WTC11 (cell line): ENCODE data around the gene KCNK18. TPM values are rescaled to one million over a fixed set of nuclear protein-coding genes. Genes with fewer than 3 reads are reported as not detected.

Experiments
- ATAC-seq: fragments of 200-7000 bp; cut with Tn5 transposase; 2 replicates; pipeline ENCODE4 v1.10.0; 2021; ENCODE audit warnings: mild to moderate bottlenecking, moderate library complexity
- CTCF ChIA-PET: fragments of 300-600 bp; sonication (Branson Sonifier 250); formaldehyde crosslinking; loops from one replicate; lab custom pipeline; 2021; ENCODE audit warnings: antibody characterized with exemption; lab: Charles Lee
- POLR2A ChIA-PET: fragments of 350-600 bp; sonication (Branson Sonifier 250); formaldehyde crosslinking; loops from one replicate; lab custom pipeline; 2021; ENCODE audit warnings: antibody characterized with exemption; lab: Charles Lee
- DNase-seq: peaks from one replicate; pipeline ENCODE4 v3.0.0; 2021; ENCODE audit warnings: low spot score
- H3K27ac Mint-ChIP-seq: 2 replicates; pipeline ENCODE4 v1.8.0; 2021; ENCODE audit warnings: mixed read lengths
- H3K27me3 Mint-ChIP-seq: 2 replicates; pipeline ENCODE4 v1.8.0; 2021; ENCODE audit warnings: low read depth, mild to moderate bottlenecking, moderate library complexity, mixed read lengths
- H3K36me3 Mint-ChIP-seq: 2 replicates; pipeline ENCODE4 v1.8.0; 2021; ENCODE audit warnings: mixed read lengths
- H3K4me1 Mint-ChIP-seq: 2 replicates; pipeline ENCODE4 v1.8.0; 2022; ENCODE audit warnings: mixed read lengths
- H3K4me3 Mint-ChIP-seq: 2 replicates; pipeline ENCODE4 v1.8.0; 2021; ENCODE audit warnings: mild to moderate bottlenecking, moderate library complexity, mixed read lengths
- H3K9me3 Mint-ChIP-seq: 2 replicates; pipeline ENCODE4 v1.8.0; 2021; ENCODE audit warnings: mixed read lengths
- ATF6 ChIP-seq: sonication (generic); formaldehyde crosslinking; IDR thresholded peaks from 2 replicates; pipeline ENCODE4 v1.8.1; 2023; ENCODE audit warnings: mild to moderate bottlenecking, missing genetic modification reagents
- JUN ChIP-seq: sonication (generic); formaldehyde crosslinking; IDR thresholded peaks from 2 replicates; pipeline ENCODE4 v1.8.0; 2023; ENCODE audit warnings: mild to moderate bottlenecking, missing genetic modification reagents
- NFATC4 ChIP-seq: fragments of 250-450 bp; sonication (Bioruptor Pico); IDR thresholded peaks from 2 replicates; pipeline ENCODE4 v1.9.0; 2021; ENCODE audit warnings: mild to moderate bottlenecking
- OVOL2 ChIP-seq: fragments of 250-450 bp; sonication (Bioruptor Pico); IDR thresholded peaks from 2 replicates; pipeline ENCODE4 v1.9.0; 2021; ENCODE audit warnings: mild to moderate bottlenecking, borderline replicate concordance
- SMAD4 ChIP-seq: sonication (generic); formaldehyde crosslinking; IDR thresholded peaks from 2 replicates; pipeline ENCODE4 v1.8.0; 2022; ENCODE audit warnings: mild to moderate bottlenecking, missing genetic modification reagents
- SOX15 ChIP-seq: fragments of 250-450 bp; sonication (Bioruptor Pico); IDR thresholded peaks from 2 replicates; pipeline ENCODE4 v1.9.0; 2021; ENCODE audit warnings: mild to moderate bottlenecking
- STAT6 ChIP-seq: sonication (generic); formaldehyde crosslinking; conservative IDR thresholded peaks from 2 replicates; pipeline ENCODE4 v1.8.1; 2023; ENCODE audit warnings: mild to moderate bottlenecking, low read depth, missing genetic modification reagents, moderate library complexity
- USF1 ChIP-seq: sonication (generic); formaldehyde crosslinking; IDR thresholded peaks from 2 replicates; pipeline ENCODE4 v1.8.0; 2022; ENCODE audit warnings: mild to moderate bottlenecking, missing genetic modification reagents
- ZNF219 ChIP-seq: sonication (generic); formaldehyde crosslinking; IDR thresholded peaks from 2 replicates; pipeline ENCODE4 v1.8.0; 2023; ENCODE audit warnings: missing genetic modification reagents, mild to moderate bottlenecking, borderline replicate concordance
- ZNF232 ChIP-seq: sonication (generic); formaldehyde crosslinking; IDR thresholded peaks from 2 replicates; pipeline ENCODE4 v1.8.0; 2022; ENCODE audit warnings: mild to moderate bottlenecking, missing genetic modification reagents
- ZNF263 ChIP-seq: sonication (generic); formaldehyde crosslinking; IDR thresholded peaks from 2 replicates; pipeline ENCODE4 v1.8.1; 2022; ENCODE audit warnings: low read depth, mild to moderate bottlenecking, moderate library complexity, missing genetic modification reagents
- ZNF423 ChIP-seq: fragments of 250-450 bp; sonication (Bioruptor Pico); IDR thresholded peaks from 2 replicates; pipeline ENCODE4 v2.1.2; 2022; ENCODE audit warnings: mild to moderate bottlenecking, moderate library complexity
- ZNF532 ChIP-seq: fragments of 250-450 bp; sonication (Bioruptor Pico); IDR thresholded peaks from 2 replicates; pipeline ENCODE4 v1.9.0; 2021; ENCODE audit warnings: mild to moderate bottlenecking, borderline replicate concordance
- total RNA-seq: library from RNA; stranded (reverse); gene quantifications from 3 replicates; pipeline ENCODE4 v1.2.3, GENCODE V29; 2021
- TF ChIP-seq, protein P1 (sequence below): sonication (generic); formaldehyde crosslinking; IDR thresholded peaks from 2 replicates; pipeline ENCODE4 v1.8.0; 2023; ENCODE audit warnings: missing genetic modification reagents, mild to moderate bottlenecking, borderline replicate concordance
- TF ChIP-seq, protein P2 (sequence below): sonication (generic); formaldehyde crosslinking; conservative IDR thresholded peaks from 2 replicates; pipeline ENCODE4 v1.8.1; 2022; ENCODE audit warnings: mild to moderate bottlenecking, missing genetic modification reagents
- TF ChIP-seq, protein P3 (sequence below): sonication (generic); formaldehyde crosslinking; IDR thresholded peaks from 2 replicates; pipeline ENCODE4 v1.8.1; 2023; ENCODE audit warnings: mild to moderate bottlenecking, missing genetic modification reagents

KCNK18 gene
- total RNA-seq, 1 experiment from 2014 or later: not detected

DNA sequence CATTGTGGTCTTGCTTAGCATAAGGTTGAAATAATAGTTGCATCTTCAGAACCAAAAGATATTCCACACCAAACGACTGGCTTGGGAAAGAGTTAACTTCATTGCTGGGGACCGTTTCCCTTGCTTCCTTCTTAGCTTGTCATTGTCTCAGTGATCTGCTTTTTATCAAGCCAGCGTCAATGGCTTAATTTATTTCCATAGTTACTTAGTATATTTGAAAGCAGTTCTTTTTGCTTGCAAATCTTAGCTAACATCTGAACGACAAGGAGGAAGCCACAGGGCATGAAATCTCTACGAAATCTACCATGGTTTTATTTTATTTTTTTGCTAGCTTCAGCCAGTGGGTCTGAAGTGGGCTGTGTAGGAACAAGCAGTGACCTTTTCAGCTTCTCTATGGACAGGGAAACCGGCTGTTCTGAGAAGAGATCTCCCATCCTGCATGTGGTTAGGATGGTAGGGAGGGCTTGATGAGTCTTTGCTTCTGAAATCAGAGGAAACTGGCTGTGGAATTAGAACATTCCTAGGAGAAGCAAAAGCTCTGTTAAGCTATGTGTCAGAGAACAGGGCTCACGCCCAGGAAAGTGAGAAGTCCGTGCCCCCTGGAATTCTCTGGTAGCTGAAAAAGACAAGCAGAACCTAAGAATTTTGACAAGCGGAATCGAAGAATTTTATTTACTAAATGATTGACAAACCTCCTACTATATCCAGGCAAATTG lies 51.6 kb downstream of the KCNK18 start:
- Mint-ChIP-seq H3K27ac (no peak overlapping the region), H3K9me3 (no peaks in the 10 kb centered on the region), H3K27me3 (peaks cover 6% of the 10 kb centered on the region), H3K4me3 (no peak overlapping the region), H3K36me3 (peaks cover 4% of the 10 kb centered on the region; the same call in 1 of the 2 replicates), H3K4me1 (peaks cover 25% of the 10 kb centered on the region)
- POLR2A ChIA-PET: no interaction called here
- no peak for ATAC-seq
- CTCF ChIA-PET: interaction anchor here (0.6 to 2.7 kb wide), 2 partner anchors 32 to 194 kb away, joined by 6 to 8 read pairs; no protein-coding TSS in a partner anchor
- TF ChIP-seq, protein P1, sequence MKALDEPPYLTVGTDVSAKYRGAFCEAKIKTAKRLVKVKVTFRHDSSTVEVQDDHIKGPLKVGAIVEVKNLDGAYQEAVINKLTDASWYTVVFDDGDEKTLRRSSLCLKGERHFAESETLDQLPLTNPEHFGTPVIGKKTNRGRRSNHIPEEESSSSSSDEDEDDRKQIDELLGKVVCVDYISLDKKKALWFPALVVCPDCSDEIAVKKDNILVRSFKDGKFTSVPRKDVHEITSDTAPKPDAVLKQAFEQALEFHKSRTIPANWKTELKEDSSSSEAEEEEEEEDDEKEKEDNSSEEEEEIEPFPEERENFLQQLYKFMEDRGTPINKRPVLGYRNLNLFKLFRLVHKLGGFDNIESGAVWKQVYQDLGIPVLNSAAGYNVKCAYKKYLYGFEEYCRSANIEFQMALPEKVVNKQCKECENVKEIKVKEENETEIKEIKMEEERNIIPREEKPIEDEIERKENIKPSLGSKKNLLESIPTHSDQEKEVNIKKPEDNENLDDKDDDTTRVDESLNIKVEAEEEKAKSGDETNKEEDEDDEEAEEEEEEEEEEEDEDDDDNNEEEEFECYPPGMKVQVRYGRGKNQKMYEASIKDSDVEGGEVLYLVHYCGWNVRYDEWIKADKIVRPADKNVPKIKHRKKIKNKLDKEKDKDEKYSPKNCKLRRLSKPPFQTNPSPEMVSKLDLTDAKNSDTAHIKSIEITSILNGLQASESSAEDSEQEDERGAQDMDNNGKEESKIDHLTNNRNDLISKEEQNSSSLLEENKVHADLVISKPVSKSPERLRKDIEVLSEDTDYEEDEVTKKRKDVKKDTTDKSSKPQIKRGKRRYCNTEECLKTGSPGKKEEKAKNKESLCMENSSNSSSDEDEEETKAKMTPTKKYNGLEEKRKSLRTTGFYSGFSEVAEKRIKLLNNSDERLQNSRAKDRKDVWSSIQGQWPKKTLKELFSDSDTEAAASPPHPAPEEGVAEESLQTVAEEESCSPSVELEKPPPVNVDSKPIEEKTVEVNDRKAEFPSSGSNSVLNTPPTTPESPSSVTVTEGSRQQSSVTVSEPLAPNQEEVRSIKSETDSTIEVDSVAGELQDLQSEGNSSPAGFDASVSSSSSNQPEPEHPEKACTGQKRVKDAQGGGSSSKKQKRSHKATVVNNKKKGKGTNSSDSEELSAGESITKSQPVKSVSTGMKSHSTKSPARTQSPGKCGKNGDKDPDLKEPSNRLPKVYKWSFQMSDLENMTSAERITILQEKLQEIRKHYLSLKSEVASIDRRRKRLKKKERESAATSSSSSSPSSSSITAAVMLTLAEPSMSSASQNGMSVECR (CRISPR knock-in tag): no peak
- no peak for TF ChIP-seq ZNF232 (CRISPR knock-in tag)
- TF ChIP-seq, protein P2, sequence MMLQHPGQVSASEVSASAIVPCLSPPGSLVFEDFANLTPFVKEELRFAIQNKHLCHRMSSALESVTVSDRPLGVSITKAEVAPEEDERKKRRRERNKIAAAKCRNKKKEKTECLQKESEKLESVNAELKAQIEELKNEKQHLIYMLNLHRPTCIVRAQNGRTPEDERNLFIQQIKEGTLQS (CRISPR knock-in tag): no peak
- no peak for TF ChIP-seq ZNF263 (CRISPR knock-in tag)
- DNase-seq: no peak

- H3K36me3 Mint-ChIP-seq: peaks cover 4% of the 10 kb centered on the region; the same call in 1 of the 2 replicates
- no peak overlapping the region for H3K27ac Mint-ChIP-seq
- ChIA-PET POLR2A (no interaction called here), CTCF (interaction anchor here (2.7 to 3.0 kb wide), 2 partner anchors 70 to 193 kb away, joined by 8 to 10 read pairs; no protein-coding TSS in a partner anchor)
- peaks cover 28% of the 10 kb centered on the region for H3K4me1 Mint-ChIP-seq
- H3K4me3 Mint-ChIP-seq: no peak overlapping the region
- H3K27me3 Mint-ChIP-seq: no peaks in the 10 kb centered on the region
- DNase-seq (no peak), ATAC-seq (no peak)
- H3K9me3 Mint-ChIP-seq: no peaks in the 10 kb centered on the region
- TF ChIP-seq, protein P3, sequence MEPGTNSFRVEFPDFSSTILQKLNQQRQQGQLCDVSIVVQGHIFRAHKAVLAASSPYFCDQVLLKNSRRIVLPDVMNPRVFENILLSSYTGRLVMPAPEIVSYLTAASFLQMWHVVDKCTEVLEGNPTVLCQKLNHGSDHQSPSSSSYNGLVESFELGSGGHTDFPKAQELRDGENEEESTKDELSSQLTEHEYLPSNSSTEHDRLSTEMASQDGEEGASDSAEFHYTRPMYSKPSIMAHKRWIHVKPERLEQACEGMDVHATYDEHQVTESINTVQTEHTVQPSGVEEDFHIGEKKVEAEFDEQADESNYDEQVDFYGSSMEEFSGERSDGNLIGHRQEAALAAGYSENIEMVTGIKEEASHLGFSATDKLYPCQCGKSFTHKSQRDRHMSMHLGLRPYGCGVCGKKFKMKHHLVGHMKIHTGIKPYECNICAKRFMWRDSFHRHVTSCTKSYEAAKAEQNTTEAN (CRISPR knock-in tag): no peak
- TF ChIP-seq SMAD4 (CRISPR knock-in tag) (no peak), ZNF532 (CRISPR knock-in tag) (no peak), ATF6 (CRISPR knock-in tag) (no peak), NFATC4 (CRISPR knock-in tag) (no peak), ZNF263 (CRISPR knock-in tag) (no peak), USF1 (CRISPR knock-in tag) (no peak), OVOL2 (no peak), SOX15 (CRISPR knock-in tag) (no peak), STAT6 (no peak), ZNF423 (no peak), ZNF219 (no peak), JUN (CRISPR knock-in tag) (no peak)
Measured at GRCh38 chr10:117249493-117250093, 52.3 kb downstream of the KCNK18 start.
